MM.1S (cell line): ENCODE measurements around the gene CELF2.

Experiments used
- DNase-seq: peaks from one replicate; pipeline ENCODE4 v3.0.0-alpha.2; 2015
- H2AFZ ChIP-seq: fragments of 300-600 bp; sonication (generic); 2 replicates; pipeline ENCODE4 v1.6.0; 2016; ENCODE audit warnings: antibody characterized with exemption, low read length
- H3F3A ChIP-seq: fragments of 300-600 bp; sonication (generic); 2 replicates; pipeline ENCODE4 v1.6.1; 2016; ENCODE audit warnings: mild to moderate bottlenecking, antibody characterized with exemption, low read length, moderate library complexity, mixed read lengths; ENCODE audit not compliant: insufficient read depth
- H3K27ac ChIP-seq: fragments of 300-600 bp; sonication (generic); 2 replicates; pipeline ENCODE4 v1.5.1; 2016; ENCODE audit warnings: mild to moderate bottlenecking, low read length
- H3K27me3 ChIP-seq: fragments of 300-600 bp; sonication (generic); replicated peaks from 2 replicates; pipeline ENCODE4 v1.6.0; 2016; ENCODE audit warnings: low read length; ENCODE audit not compliant: insufficient read depth
- H3K36me3 ChIP-seq: fragments of 300-600 bp; sonication (generic); replicated peaks from 2 replicates; pipeline ENCODE4 v1.6.1; 2016; ENCODE audit warnings: mild to moderate bottlenecking, low read length, mixed read lengths; ENCODE audit not compliant: insufficient read depth
- H3K4me1 ChIP-seq: fragments of 300-600 bp; sonication (generic); 2 replicates; pipeline ENCODE4 v1.6.1; 2016; ENCODE audit warnings: low read length, mixed read lengths
- H3K4me2 ChIP-seq: fragments of 300-600 bp; sonication (generic); 2 replicates; pipeline ENCODE4 v1.6.0; 2016; ENCODE audit warnings: low read depth, low read length
- H3K4me3 ChIP-seq: fragments of 300-600 bp; sonication (generic); 2 replicates; pipeline ENCODE4 v1.5.1; 2016; ENCODE audit warnings: low read length, mixed read lengths
- H3K79me2 ChIP-seq: fragments of 300-600 bp; sonication (generic); 2 replicates; pipeline ENCODE4 v1.6.1; 2016; ENCODE audit warnings: mixed run types, low read length, mixed read lengths
- H3K9ac ChIP-seq: fragments of 300-600 bp; sonication (generic); 2 replicates; pipeline ENCODE4 v1.6.1; 2016; ENCODE audit warnings: low read length, mixed read lengths
- H3K9me2 ChIP-seq: fragments of 300-600 bp; sonication (generic); replicated peaks from 2 replicates; pipeline ENCODE4 v1.6.1; 2016; ENCODE audit warnings: mild to moderate bottlenecking, low read length, mixed read lengths; ENCODE audit not compliant: insufficient read depth
- H3K9me3 ChIP-seq: fragments of 300-600 bp; sonication (generic); replicated peaks from 2 replicates; pipeline ENCODE4 v1.6.1; 2016; ENCODE audit warnings: mild to moderate bottlenecking, low read length, mixed read lengths; ENCODE audit not compliant: insufficient read depth
- H4K20me1 ChIP-seq: fragments of 300-600 bp; sonication (generic); 2 replicates; pipeline ENCODE4 v1.6.1; 2016; ENCODE audit warnings: mild to moderate bottlenecking, low read length, moderate library complexity, mixed read lengths; ENCODE audit not compliant: insufficient read depth
- CTCF ChIP-seq: fragments of 300-600 bp; sonication (generic); IDR thresholded peaks from 2 replicates; pipeline ENCODE4 v1.5.1; 2016; ENCODE audit warnings: antibody characterized with exemption, low read length, mixed read lengths
- EZH2 ChIP-seq: fragments of 300-600 bp; sonication (generic); optimal IDR thresholded peaks from 2 replicates; pipeline ENCODE3; 2017; ENCODE audit warnings: low read depth, mild to moderate bottlenecking, antibody characterized with exemption, low read length, mixed read lengths
- EZH2phosphoT487 ChIP-seq: fragments of 300-600 bp; sonication (generic); IDR thresholded peaks from 2 replicates; pipeline ENCODE4 v1.6.1; 2018; ENCODE audit warnings: antibody characterized with exemption, low read length

Gene CELF2

GRCh38 chr10:11165591-11166543 is 148.2 kb downstream of the CELF2 start:
- Histone ChIP-seq H3K27ac (peak overlapping the region; percentile 99), H3K36me3 (peaks cover 7% of the 10 kb centered on the region; the same call in 1 of the 2 replicates), H3F3A (peaks cover 79% of the 10 kb centered on the region), H3K4me3 (peak overlapping the region; percentile 93), H3K9me3 (no peaks in the 10 kb centered on the region), H3K9me2 (no peaks in the 10 kb centered on the region), H4K20me1 (no peaks in the 10 kb centered on the region), H3K4me1 (peaks cover 20% of the 10 kb centered on the region), H3K9ac (peak overlapping the region; percentile 98), H2AFZ (no peak overlapping the region), H3K4me2 (peak overlapping the region; percentile 97), H3K79me2 (peaks cover 99% of the 10 kb centered on the region), H3K27me3 (no peaks in the 10 kb centered on the region)
- no peak for TF ChIP-seq EZH2
- TF ChIP-seq EZH2phosphoT487 = no peak
- TF ChIP-seq CTCF = peak; percentile 76
- DNase-seq = peak; percentile 93

DNA sequence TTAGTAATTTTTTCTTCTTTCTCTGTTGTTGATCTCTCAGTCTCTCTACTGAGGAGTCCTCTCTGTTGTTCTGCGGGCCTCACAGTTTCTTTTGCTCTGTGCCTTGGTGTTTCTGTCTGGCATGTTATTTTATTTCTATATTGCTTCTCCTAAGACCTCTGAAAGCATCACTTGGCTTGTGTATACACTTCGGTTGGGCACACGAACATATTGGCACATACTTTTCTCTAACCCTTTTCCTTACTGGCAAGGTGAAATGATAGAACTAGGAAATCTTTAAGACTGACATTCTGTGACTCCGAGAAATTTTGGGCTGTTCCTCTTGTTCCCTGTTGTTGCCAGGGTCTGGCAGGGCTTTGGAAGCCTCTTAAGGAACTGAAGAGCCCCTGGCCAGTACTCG is 148.9 kb downstream of the CELF2 start:
- TF ChIP-seq CTCF = no peak
- no peak for TF ChIP-seq EZH2phosphoT487
- TF ChIP-seq EZH2 = no peak
- no peak overlapping the region for H2AFZ ChIP-seq
- H3K27ac ChIP-seq = peak overlapping the region; percentile 99
- H3K9me3 ChIP-seq = no peaks in the 10 kb centered on the region
- H3K4me3 ChIP-seq = peak overlapping the region; percentile 93
- H3K36me3 ChIP-seq = peaks cover 7% of the 10 kb centered on the region; the same call in 1 of the 2 replicates
- no peak for DNase-seq
- peak overlapping the region; percentile 98 for H3K9ac ChIP-seq
- peaks cover 14% of the 10 kb centered on the region for H3K4me1 ChIP-seq
- no peaks in the 10 kb centered on the region for H4K20me1 ChIP-seq
- H3K27me3 ChIP-seq = no peaks in the 10 kb centered on the region
- peaks cover 79% of the 10 kb centered on the region for H3F3A ChIP-seq
- H3K4me2 ChIP-seq = peak overlapping the region; percentile 97
- peaks cover 99% of the 10 kb centered on the region for H3K79me2 ChIP-seq
- no peaks in the 10 kb centered on the region for H3K9me2 ChIP-seq

DNA sequence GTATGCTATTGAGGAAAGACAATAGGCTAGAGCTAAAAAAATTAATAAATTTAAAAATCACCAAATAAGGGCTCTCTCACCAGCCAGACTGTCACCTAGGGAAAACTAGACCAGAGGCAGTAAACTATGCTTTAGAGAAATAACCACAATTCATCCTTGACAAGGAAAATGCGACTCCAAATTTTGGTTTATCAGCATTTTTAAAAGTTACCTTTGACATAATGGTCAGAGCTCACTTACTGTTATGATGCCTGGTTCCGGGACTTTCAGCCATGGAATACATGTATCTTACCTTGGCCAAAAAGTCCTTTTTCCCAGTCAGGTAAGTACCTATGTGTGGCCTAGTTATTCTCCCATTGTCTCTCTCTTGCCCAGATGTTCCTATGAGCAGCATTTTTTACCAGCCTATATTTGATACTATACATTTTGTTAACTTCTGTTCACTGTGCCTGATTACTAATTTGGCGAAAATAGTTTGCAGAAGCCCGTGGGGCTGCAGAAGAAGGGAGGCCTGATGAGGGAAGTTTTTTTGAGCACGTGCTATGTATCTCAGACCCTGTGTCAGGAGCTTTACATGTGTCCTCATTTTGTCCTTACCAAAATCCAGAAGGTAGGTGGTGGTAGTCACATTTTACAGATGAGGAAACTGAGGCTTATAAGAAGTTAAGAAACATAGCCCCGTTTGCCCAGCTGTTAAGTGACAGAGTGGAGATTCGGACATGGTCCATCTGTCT is 149.7 kb downstream of the CELF2 start:
- Histone ChIP-seq H3K79me2 (peaks cover 99% of the 10 kb centered on the region), H3K27me3 (no peaks in the 10 kb centered on the region), H3K27ac (peak overlapping the region; percentile 99), H3K4me2 (peak overlapping the region; percentile 97), H3K9me3 (no peaks in the 10 kb centered on the region), H3K9ac (peak overlapping the region; percentile 98), H3F3A (peaks cover 79% of the 10 kb centered on the region), H3K36me3 (peaks cover 7% of the 10 kb centered on the region; the same call in 1 of the 2 replicates), H4K20me1 (no peaks in the 10 kb centered on the region), H3K4me1 (peaks cover 5% of the 10 kb centered on the region), H3K4me3 (peak overlapping the region; percentile 93), H2AFZ (no peak overlapping the region), H3K9me2 (no peaks in the 10 kb centered on the region)
- DNase-seq = peak; percentile 32
- TF ChIP-seq CTCF (no peak), EZH2 (no peak), EZH2phosphoT487 (no peak)
